Skeletal muscle tissue (tissue), 1 donor: ENCODE data around the gene FAM118A. TPM values are rescaled to one million over a fixed set of nuclear protein-coding genes. Genes with fewer than 3 reads are reported as not detected.

Source experiments
- total RNA-seq: library from RNA; depleted of rRNA; stranded (reverse); fragments of >200 nt; gene quantifications from one replicate; pipeline ENCODE4 v1.2.3, GENCODE V29; 2014

The FAM118A gene
- total RNA-seq, 1 donor from 2014 or later: 17.2 TPM

Other genes starting within 250 kb of the FAM118A start
- gene NUP50, start 146.0 kb upstream of the FAM118A start, total RNA-seq: 19.8 TPM
- gene KIAA0930, start 69.0 kb upstream of the FAM118A start, total RNA-seq: 6.8 TPM
- gene UPK3A, start 25.0 kb upstream of the FAM118A start, total RNA-seq: not detected
- under 0.01 TPM for gene SMC1B, start 103.7 kb downstream of the FAM118A start, total RNA-seq
- gene RIBC2, start 103.8 kb downstream of the FAM118A start, total RNA-seq: 0.52 TPM
- gene FBLN1, start 192.9 kb downstream of the FAM118A start, total RNA-seq: 105 TPM